LNCAP (cell line): ENCODE data around the gene C17orf50.

Experiments
- TF ChIP-seq, protein P1 (sequence below): fragments of 450-650 bp; IDR thresholded peaks from 2 replicates; pipeline ENCODE4 v1.5.1; 2017; ENCODE audit warnings: mild to moderate bottlenecking

C17orf50 gene

DNA sequence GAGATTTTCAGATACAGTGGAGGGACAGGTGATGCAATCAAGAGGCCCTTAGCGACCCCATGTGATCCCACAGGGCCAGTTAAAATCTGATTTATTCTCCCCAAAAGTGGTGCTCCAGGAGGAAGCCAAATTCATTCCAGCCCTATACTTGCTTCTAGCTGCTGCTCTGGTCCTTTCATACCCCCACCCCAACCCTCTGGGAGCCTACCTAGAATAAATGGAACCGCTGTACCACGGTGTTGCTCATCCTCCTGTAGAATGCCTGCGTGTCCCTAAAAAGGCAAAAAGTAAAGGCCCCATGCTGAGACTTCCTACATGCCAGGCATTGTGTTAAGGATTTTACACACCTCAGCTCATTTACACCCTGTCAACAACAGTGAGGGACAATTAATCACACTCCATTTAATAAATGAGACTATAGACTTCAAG lies 31.3 kb upstream of the C17orf50 start:
- TF ChIP-seq, protein P1, sequence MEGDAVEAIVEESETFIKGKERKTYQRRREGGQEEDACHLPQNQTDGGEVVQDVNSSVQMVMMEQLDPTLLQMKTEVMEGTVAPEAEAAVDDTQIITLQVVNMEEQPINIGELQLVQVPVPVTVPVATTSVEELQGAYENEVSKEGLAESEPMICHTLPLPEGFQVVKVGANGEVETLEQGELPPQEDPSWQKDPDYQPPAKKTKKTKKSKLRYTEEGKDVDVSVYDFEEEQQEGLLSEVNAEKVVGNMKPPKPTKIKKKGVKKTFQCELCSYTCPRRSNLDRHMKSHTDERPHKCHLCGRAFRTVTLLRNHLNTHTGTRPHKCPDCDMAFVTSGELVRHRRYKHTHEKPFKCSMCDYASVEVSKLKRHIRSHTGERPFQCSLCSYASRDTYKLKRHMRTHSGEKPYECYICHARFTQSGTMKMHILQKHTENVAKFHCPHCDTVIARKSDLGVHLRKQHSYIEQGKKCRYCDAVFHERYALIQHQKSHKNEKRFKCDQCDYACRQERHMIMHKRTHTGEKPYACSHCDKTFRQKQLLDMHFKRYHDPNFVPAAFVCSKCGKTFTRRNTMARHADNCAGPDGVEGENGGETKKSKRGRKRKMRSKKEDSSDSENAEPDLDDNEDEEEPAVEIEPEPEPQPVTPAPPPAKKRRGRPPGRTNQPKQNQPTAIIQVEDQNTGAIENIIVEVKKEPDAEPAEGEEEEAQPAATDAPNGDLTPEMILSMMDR = no peak

- TF ChIP-seq, protein P1 = no peak
Measured at GRCh38 chr17:35730400-35731005, 30.2 kb upstream of the C17orf50 start.

DNA sequence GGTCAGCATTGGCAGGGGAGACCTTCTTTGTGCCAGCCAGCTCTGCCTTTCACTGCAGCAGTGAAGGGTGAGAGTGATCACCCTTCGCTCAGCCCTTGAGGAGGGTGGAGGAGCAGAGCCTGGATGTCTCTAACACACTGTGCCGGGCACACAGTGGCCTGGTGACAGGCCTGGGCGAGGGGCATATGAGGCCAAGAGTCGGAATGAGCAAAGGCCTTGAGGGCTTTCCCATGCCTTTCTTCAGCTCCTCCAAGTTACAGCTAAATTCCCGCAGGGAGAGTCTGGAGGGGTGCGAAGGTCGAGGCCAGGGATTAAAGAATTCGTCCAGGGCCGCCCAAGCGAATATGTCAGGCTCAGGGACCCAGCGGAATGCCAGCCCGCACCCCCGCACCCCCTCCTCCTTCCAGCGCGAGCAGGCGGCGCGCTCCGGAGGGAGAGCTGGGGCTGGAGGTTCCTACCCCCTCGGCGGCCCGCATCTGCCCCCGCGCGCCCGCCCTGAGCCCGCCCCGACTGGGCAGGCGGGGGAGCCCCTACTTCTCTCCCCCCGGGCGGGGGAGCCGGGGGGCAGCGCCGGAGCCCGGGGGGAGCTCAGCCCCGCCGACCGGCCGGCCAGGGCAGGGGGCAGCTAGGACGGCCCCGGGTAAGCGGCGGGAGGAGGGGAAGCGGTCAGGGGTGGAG lies 29.3 kb upstream of the C17orf50 start, which contains the start of gene RASL10B:
Gene RASL10B (plus strand): TSS at position 401 of the 678 bp plus-strand sequence. CDS start 3,546 bp downstream, outside the sequence.
- TF ChIP-seq, protein P1 = no peak

DNA sequence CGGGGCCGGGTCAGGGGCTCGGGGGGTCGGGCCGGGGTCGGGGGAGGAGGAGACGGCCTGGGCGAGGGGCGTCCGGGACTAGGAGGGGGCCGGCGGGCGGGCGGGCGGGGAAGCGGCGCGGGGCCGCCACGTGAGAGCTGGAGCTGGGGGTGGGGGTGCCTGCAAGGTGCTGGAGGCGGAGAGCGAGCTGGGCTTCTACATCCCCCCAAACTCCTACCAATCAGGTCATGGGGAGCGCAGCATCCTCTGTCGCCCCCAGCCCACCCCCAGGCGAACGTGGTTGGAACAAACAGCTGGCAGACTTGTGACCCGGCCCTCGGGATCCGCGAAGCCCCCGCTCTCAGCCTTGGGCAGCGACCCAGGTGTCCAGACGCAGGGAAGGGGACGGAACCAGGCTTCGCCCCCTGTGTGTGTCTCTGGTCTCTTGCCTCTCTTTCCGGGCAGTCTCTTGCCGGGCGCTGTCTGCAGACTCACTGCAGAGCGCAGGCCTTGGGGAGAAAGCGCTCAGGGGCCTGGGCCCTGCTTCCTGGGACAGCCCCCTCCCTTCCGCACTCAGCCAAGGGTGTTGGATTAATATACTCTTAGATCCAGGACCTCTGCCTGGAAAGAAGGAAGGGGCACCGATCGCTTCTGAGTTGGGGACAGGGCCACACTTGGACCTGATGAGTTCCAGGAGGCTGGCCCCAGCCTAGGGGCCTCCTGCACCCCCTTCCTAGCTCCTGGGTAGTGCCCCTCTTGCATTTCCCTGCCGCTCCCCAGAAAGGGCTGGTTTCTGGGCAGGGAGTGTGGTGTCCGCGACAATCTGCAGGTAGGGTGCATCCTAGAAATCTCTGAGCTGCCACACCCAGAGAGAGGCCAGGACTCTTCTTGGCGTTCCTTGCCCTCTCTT lies 28.5 kb upstream of the C17orf50 start:
- TF ChIP-seq, protein P1 = no peak

DNA sequence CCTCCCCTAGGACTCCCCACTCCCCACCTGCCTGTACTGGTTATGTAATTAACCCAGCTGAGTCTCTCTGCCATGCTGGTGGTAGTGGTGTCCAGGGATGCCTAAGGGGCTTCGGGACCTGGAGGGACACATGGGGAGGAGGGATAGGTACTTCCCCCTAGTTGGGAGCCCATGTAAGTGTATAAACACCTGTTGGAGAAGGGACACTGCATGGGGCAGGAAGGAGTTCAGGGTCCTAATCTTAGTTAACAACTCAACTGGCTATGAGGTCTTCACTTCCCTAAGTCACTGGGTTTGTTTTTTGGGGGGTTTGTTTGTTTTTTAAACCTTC lies 27.9 kb upstream of the C17orf50 start:
- TF ChIP-seq, protein P1 = no peak

DNA sequence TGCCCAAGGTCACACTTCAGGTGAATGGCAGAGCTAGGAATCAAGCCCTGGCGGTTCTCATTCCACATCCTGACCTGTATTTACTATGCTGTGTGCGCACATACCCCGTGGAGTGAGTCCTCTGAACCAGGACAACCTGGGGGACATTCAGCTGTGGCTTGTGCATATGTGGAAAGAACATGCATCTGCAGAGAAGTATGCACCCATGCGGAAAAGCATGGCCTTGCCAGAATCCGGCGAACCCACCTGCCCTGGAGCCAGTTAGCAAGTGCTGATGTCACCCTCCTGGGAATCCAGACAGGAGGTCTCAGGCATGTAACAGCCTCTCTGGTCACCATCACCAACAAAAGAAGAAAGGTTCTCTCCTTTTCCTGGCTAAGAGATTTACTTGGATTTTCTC lies 27.3 kb upstream of the C17orf50 start:
- TF ChIP-seq, protein P1 = no peak

DNA sequence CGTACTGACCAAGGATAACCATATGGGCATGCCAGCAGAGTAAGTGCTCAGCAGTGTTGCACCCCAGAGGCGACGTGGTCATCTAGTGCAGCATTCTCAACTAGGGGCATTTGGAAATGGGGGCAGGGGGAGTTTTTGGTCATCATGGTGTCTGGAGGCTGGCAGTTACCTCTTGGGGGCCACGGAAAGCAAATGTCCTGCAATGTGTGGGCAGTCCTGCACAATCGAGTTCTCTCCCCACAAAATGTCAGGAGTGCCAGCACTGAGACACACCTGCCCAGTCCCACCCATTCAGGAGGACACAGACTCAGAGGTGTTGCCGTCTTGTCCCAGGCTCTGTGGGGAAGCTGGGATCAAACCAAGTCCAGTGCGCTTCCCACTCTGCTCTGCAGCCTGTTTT lies 26.3 kb upstream of the C17orf50 start:
- TF ChIP-seq, protein P1 = no peak
